Esophagus muscularis mucosa (tissue), 4 donors: ENCODE results near the gene S100A1.

ENCODE experiments used
- EP300 ChIP-seq: sonication (generic); formaldehyde crosslinking; IDR thresholded peaks from one replicate; pipeline ENCODE4 v1.6.1; 2017; ENCODE audit warnings: antibody characterized with exemption
- POLR2A ChIP-seq: fragments of 450-650 bp; IDR thresholded peaks from one replicate; pipeline ENCODE4 v1.6.1; 2017; ENCODE audit warnings: antibody characterized with exemption, moderate library complexity, mild to moderate bottlenecking, low read depth
- TF ChIP-seq, protein P1 (sequence below), 3 experiments: fragments of 200-600 bp in 2 of 3; fragments of 450-650 bp in 1 of 3; sonication (generic) in 2 of 3; IDR thresholded peaks; one replicate each; pipeline ENCODE4 v1.5.1; 2017 to 2019; ENCODE audit warnings: antibody characterized with exemption in 3 of 3, mild to moderate bottlenecking in 2 of 3, moderate library complexity in 1 of 3

- TF ChIP-seq POLR2A (no peak), EP300 (no peak)
- TF ChIP-seq, protein P1, sequence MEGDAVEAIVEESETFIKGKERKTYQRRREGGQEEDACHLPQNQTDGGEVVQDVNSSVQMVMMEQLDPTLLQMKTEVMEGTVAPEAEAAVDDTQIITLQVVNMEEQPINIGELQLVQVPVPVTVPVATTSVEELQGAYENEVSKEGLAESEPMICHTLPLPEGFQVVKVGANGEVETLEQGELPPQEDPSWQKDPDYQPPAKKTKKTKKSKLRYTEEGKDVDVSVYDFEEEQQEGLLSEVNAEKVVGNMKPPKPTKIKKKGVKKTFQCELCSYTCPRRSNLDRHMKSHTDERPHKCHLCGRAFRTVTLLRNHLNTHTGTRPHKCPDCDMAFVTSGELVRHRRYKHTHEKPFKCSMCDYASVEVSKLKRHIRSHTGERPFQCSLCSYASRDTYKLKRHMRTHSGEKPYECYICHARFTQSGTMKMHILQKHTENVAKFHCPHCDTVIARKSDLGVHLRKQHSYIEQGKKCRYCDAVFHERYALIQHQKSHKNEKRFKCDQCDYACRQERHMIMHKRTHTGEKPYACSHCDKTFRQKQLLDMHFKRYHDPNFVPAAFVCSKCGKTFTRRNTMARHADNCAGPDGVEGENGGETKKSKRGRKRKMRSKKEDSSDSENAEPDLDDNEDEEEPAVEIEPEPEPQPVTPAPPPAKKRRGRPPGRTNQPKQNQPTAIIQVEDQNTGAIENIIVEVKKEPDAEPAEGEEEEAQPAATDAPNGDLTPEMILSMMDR (IDR thresholded peaks at IDR 0.05), result no peak
Observed at GRCh38 chr1:153669606-153670005, 41.4 kb downstream of the S100A1 start.
